Endothelial cell of umbilical vein (primary cell): Measurements from ENCODE around the gene L3MBTL3. TPM values are rescaled to one million over a fixed set of nuclear protein-coding genes. Genes with fewer than 3 reads are reported as not detected.

Source experiments
- BruUV-seq: library from RNA; stranded (reverse); fragments of 400-500 nt; replicated peaks from 2 replicates; lab custom pipeline; 2021; lab: Mats Ljungman, UMichigan
- CTCF ChIA-PET: fragments of 300-600, 350-600 bp; sonication (Branson Sonifier 250); formaldehyde crosslinking; loops from one replicate; lab custom pipeline; 2021; ENCODE audit warnings: antibody characterized with exemption, inconsistent platforms; lab: Charles Lee
- POLR2A ChIA-PET: fragments of 300-600, 350-600 bp; sonication (Branson Sonifier 250); formaldehyde crosslinking; loops from one replicate; lab custom pipeline; 2021; ENCODE audit warnings: antibody characterized with exemption, inconsistent platforms; lab: Charles Lee
- DNase-seq: peaks from one replicate; pipeline ENCODE4 v3.0.0-alpha.2; 2011; ENCODE audit warnings: low read depth, low spot score
- FAIRE-seq: peaks from 2 replicates; lab custom pipeline; 2011; peaks lifted over from hg19 to GRCh38; lab: Jason Lieb, UNC
- H2AFZ ChIP-seq: 2 replicates; pipeline ENCODE4 v1.6.0; 2012; ENCODE audit warnings: low read depth, low read length, control low read depth, inconsistent platforms
- H3K27ac ChIP-seq: 2 replicates; pipeline ENCODE4 v1.5.1; 2011; ENCODE audit warnings: low read depth, mild to moderate bottlenecking, control low read depth, low read length, moderate library complexity; ENCODE audit not compliant: insufficient read depth
- H3K27me3 ChIP-seq, 2 experiments: 2 replicates each; pipeline versions ENCODE4 v1.6.0 to v1.6.1; 2011; ENCODE audit warnings: low read length in 2 of 2, mixed read lengths in 1 of 2; ENCODE audit not compliant: control insufficient read depth in 2 of 2, insufficient read depth in 2 of 2
- H3K36me3 ChIP-seq, 2 experiments: 2 replicates in 1 of 2; 3 replicates in 1 of 2; pipeline ENCODE4 v1.5.1; 2011; ENCODE audit warnings: low read length in 2 of 2, mild to moderate bottlenecking in 1 of 2, moderate library complexity in 1 of 2; ENCODE audit not compliant: control insufficient read depth in 2 of 2, insufficient read depth in 2 of 2; ENCODE audit errors: extremely low read depth in 1 of 2
- H3K4me1 ChIP-seq: 3 replicates; pipeline ENCODE4 v1.5.1; 2011; ENCODE audit warnings: mild to moderate bottlenecking, low read length; ENCODE audit not compliant: control insufficient read depth, insufficient read depth; ENCODE audit errors: extremely low read depth
- H3K4me2 ChIP-seq: 2 replicates; pipeline ENCODE4 v1.6.1; 2011; ENCODE audit warnings: low read length, control low read depth, mixed read lengths; ENCODE audit not compliant: insufficient read depth
- H3K4me3 ChIP-seq, 3 experiments: fragments of 200-600 bp in 1 of 3; sonication (generic), shearing (Covaris generic) in 1 of 3; replicated peaks in 1 of 3; 2 replicates each; pipeline ENCODE4 v1.5.1; 2011 to 2016; ENCODE audit warnings: control low read depth in 3 of 3, low read length in 3 of 3, mild to moderate bottlenecking in 2 of 3, inconsistent platforms in 1 of 3, low read depth in 1 of 3, moderate library complexity in 1 of 3; ENCODE audit not compliant: insufficient read depth in 1 of 3
- H3K79me2 ChIP-seq: 2 replicates; pipeline ENCODE4 v1.6.0; 2012; ENCODE audit warnings: low read length, inconsistent platforms; ENCODE audit not compliant: control insufficient read depth, insufficient read depth
- H3K9ac ChIP-seq: replicated peaks from 2 replicates; pipeline ENCODE3; 2011; ENCODE audit warnings: low read length, control low read depth; ENCODE audit not compliant: insufficient read depth; ENCODE audit errors: extremely low read depth
- H3K9me1 ChIP-seq: replicated peaks from 3 replicates; pipeline ENCODE4 v1.6.0; 2011; ENCODE audit warnings: mild to moderate bottlenecking, low read length; ENCODE audit not compliant: control insufficient read depth, insufficient read depth; ENCODE audit errors: extremely low read depth
- H3K9me3 ChIP-seq: replicated peaks from 2 replicates; pipeline ENCODE4 v1.5.1; 2012; ENCODE audit warnings: low read length, inconsistent platforms; ENCODE audit not compliant: control insufficient read depth, insufficient read depth
- H4K20me1 ChIP-seq: replicated peaks from 2 replicates; pipeline ENCODE3; 2011; ENCODE audit warnings: mild to moderate bottlenecking, low read length; ENCODE audit not compliant: control insufficient read depth, insufficient read depth; ENCODE audit errors: extremely low read depth
- CTCF ChIP-seq, 2 donors: IDR thresholded peaks; 1 replicate in 1 of 2; 2 replicates in 1 of 2; pipeline ENCODE4 v1.5.1; 2011; ENCODE audit warnings: low read length in 2 of 2, mild to moderate bottlenecking in 2 of 2, moderate library complexity in 2 of 2, control low read depth in 1 of 2, inconsistent platforms in 1 of 2, low read depth in 1 of 2; ENCODE audit not compliant: insufficient read depth in 1 of 2; ENCODE audit errors: extremely low read depth in 1 of 2
- EZH2 ChIP-seq: IDR thresholded peaks from 2 replicates; pipeline ENCODE4 v1.6.1; 2012; ENCODE audit warnings: borderline replicate concordance, low read depth, mild to moderate bottlenecking, moderate library complexity, low read length, inconsistent platforms; ENCODE audit not compliant: severe bottlenecking
- FOS ChIP-seq: IDR thresholded peaks from 2 replicates; pipeline ENCODE4 v1.6.1; 2011; ENCODE audit warnings: mild to moderate bottlenecking, low read length, moderate library complexity, borderline replicate concordance; ENCODE audit not compliant: insufficient read depth
- GATA2 ChIP-seq: IDR thresholded peaks from 2 replicates; pipeline ENCODE4 v1.7.0; 2011; ENCODE audit warnings: low read depth, mild to moderate bottlenecking, moderate library complexity, mixed read lengths, low read length; ENCODE audit not compliant: insufficient read length, insufficient read depth
- JUN ChIP-seq: IDR thresholded peaks from 2 replicates; pipeline ENCODE4 v1.6.1; 2011; ENCODE audit warnings: borderline replicate concordance, low read depth; ENCODE audit not compliant: insufficient read length, insufficient read depth
- MAX ChIP-seq: IDR thresholded peaks from 2 replicates; pipeline ENCODE4 v1.6.1; 2011; ENCODE audit not compliant: insufficient read depth, insufficient read length
- MYC ChIP-seq: IDR thresholded peaks from one replicate; pipeline ENCODE4 v1.6.1; 2011; ENCODE audit warnings: mild to moderate bottlenecking, low read depth, low read length
- POLR2A ChIP-seq: IDR thresholded peaks from 2 replicates; pipeline ENCODE4 v1.6.1; 2012; ENCODE audit warnings: low read depth, mild to moderate bottlenecking, control low read depth, low read length
- POLR2AphosphoS5 ChIP-seq: IDR thresholded peaks from 2 replicates; pipeline ENCODE4 v1.6.1; 2012; ENCODE audit warnings: low read depth, mild to moderate bottlenecking, control low read depth, low read length, moderate library complexity; ENCODE audit not compliant: insufficient read depth
- dilution Hi-C: fragments of 300-500 bp; cut with MboI; formaldehyde crosslinking; loops from one replicate; pipeline ENCODE4 v1.15.0; 2019; ENCODE audit warnings: low sequenced_read_pairs; ENCODE audit not compliant: extremely low pct_ligation_motif_present
- intact Hi-C: fragments of 100-400 bp; cut with micrococcal nuclease; formaldehyde crosslinking; loops from one replicate; pipeline ENCODE4 v1.10.0; 2022
- polyA plus RNA-seq, 4 experiments: library from polyadenylated mRNA; depleted of rRNA in 3 of 4; stranded (reverse) in 3 of 4; unstranded in 1 of 4; fragments of >200 nt; gene quantifications; 2 replicates each; pipeline versions ENCODE4 v1.2.1 to v1.2.3, GENCODE V29; 2011 to 2012; ENCODE audit warnings: missing spikeins in 1 of 4
- total RNA-seq: library from RNA; stranded (reverse); gene quantifications from 2 replicates; pipeline ENCODE4 v1.2.3, GENCODE V29; 2021

L3MBTL3 gene
- total and polyA plus RNA-seq, 2 donors (not counting 3 experiments of a cell fraction or from before 2014, with no cell fraction given) = 26.5 to 86.1 TPM

- no TSS peak for BruUV-seq
- POLR2A ChIA-PET = no interaction called here
- intact Hi-C loops (no loop called here), dilution Hi-C loops (no loop called here)
- Histone ChIP-seq H3K4me2 (no peak overlapping the region), H3K4me1 (peaks cover 3% of the 10 kb centered on the region), H3K79me2 (peaks cover 53% of the 10 kb centered on the region), H3K9ac (no peak overlapping the region), H3K9me1 (peaks cover 2% of the 10 kb centered on the region), H2AFZ (no peak overlapping the region), H3K9me3 (no peaks in the 10 kb centered on the region), H3K27ac (no peak overlapping the region), H3K4me3 (no peak overlapping the region), H3K36me3 (peaks cover 15 to 25% of the 10 kb centered on the region in 2 experiments), H4K20me1 (peaks cover 14% of the 10 kb centered on the region), H3K27me3 (no peaks in the 10 kb centered on the region)
- FAIRE-seq (no peak), DNase-seq (no peak)
- TF ChIP-seq EZH2 = no peak
- no peak for TF ChIP-seq POLR2A
- TF ChIP-seq FOS = no peak
- no peak for TF ChIP-seq POLR2AphosphoS5
- no peak for TF ChIP-seq GATA2
- TF ChIP-seq MAX = no peak
- TF ChIP-seq JUN = no peak
- TF ChIP-seq CTCF (IDR thresholded peaks at IDR 0.05; ENCODE audit: extremely low read depth in 1 of 2, insufficient read depth in 1 of 2, low read depth in 1 of 2, low read length in 2 of 2) = no peak
- TF ChIP-seq MYC = no peak
- CTCF ChIA-PET = interaction anchor here (1.2 to 2.1 kb wide), 2 partner anchors 235 to 650 kb away, joined by 3 to 10 read pairs; no protein-coding TSS in a partner anchor
Measured at GRCh38 chr6:130047088-130047995, 29.0 kb downstream of the L3MBTL3 start.
